Keratinocyte (primary cell): Measurements from ENCODE around the gene PIAS1. TPM values are rescaled to one million over a fixed set of nuclear protein-coding genes. Genes with fewer than 3 reads are reported as not detected.
"Not testable (repeated sequence)": the region's sequence is repeated elsewhere in the genome, so short reads cannot be mapped to it uniquely, and the experiment has no call there.

Experiments
- DNase-seq: peaks from one replicate; pipeline ENCODE4 v3.0.0-alpha.2; 2011; ENCODE audit warnings: low read depth, missing footprints, low spot score
- FAIRE-seq: peaks from 2 replicates; lab custom pipeline; 2011; peaks lifted over from hg19 to GRCh38; lab: Jason Lieb, UNC
- H2AFZ ChIP-seq: 2 replicates; pipeline ENCODE4 v1.6.0; 2012; ENCODE audit warnings: low read length, control low read depth, inconsistent platforms; ENCODE audit not compliant: control insufficient read depth
- H3K27ac ChIP-seq: 2 replicates; pipeline ENCODE4 v1.5.1; 2011; ENCODE audit warnings: low read length; ENCODE audit not compliant: control insufficient read depth, insufficient read depth
- H3K27me3 ChIP-seq: 3 replicates; pipeline ENCODE4 v1.6.0; 2011; ENCODE audit warnings: low read length; ENCODE audit not compliant: control insufficient read depth, insufficient read depth; ENCODE audit errors: extremely low read depth
- H3K36me3 ChIP-seq, 2 experiments: 2 replicates in 1 of 2; 3 replicates in 1 of 2; pipeline ENCODE4 v1.5.1; 2011; ENCODE audit warnings: low read length in 2 of 2, mild to moderate bottlenecking in 1 of 2; ENCODE audit not compliant: control insufficient read depth in 2 of 2, insufficient read depth in 2 of 2; ENCODE audit errors: extremely low read depth in 1 of 2
- H3K4me1 ChIP-seq: 3 replicates; pipeline ENCODE4 v1.5.1; 2011; ENCODE audit warnings: low read length; ENCODE audit not compliant: control insufficient read depth, insufficient read depth; ENCODE audit errors: extremely low read depth
- H3K4me2 ChIP-seq: 3 replicates; pipeline ENCODE4 v1.6.0; 2011; ENCODE audit warnings: low read depth, low read length; ENCODE audit not compliant: control insufficient read depth, insufficient read depth; ENCODE audit errors: extremely low read depth
- H3K4me3 ChIP-seq, 3 experiments: fragments of 200-600 bp in 1 of 3; sonication (generic) in 1 of 3; 2 replicates in 2 of 3; 3 replicates in 1 of 3; pipeline ENCODE4 v1.5.1; 2011 to 2016; ENCODE audit warnings: low read length in 3 of 3, mild to moderate bottlenecking in 3 of 3, control low read depth in 2 of 3, inconsistent platforms in 1 of 3, low read depth in 1 of 3, mixed read lengths in 1 of 3, mixed run types in 1 of 3, moderate library complexity in 1 of 3; ENCODE audit not compliant: control insufficient read depth in 2 of 3, insufficient read depth in 2 of 3; ENCODE audit errors: extremely low read depth in 1 of 3
- H3K79me2 ChIP-seq: 2 replicates; pipeline ENCODE4 v1.6.0; 2012; ENCODE audit warnings: low read length; ENCODE audit not compliant: control insufficient read depth, insufficient read depth
- H3K9ac ChIP-seq: 3 replicates; pipeline ENCODE4 v1.6.0; 2011; ENCODE audit warnings: low read length; ENCODE audit not compliant: control insufficient read depth, insufficient read depth; ENCODE audit errors: extremely low read depth
- H3K9me1 ChIP-seq: 3 replicates; pipeline ENCODE4 v1.6.0; 2011; ENCODE audit warnings: low read length; ENCODE audit not compliant: control insufficient read depth, insufficient read depth; ENCODE audit errors: extremely low read depth
- H3K9me3 ChIP-seq: 2 replicates; pipeline ENCODE4 v1.5.1; 2012; ENCODE audit warnings: low read depth, low read length; ENCODE audit not compliant: control insufficient read depth
- H4K20me1 ChIP-seq: 3 replicates; pipeline ENCODE4 v1.6.0; 2011; ENCODE audit warnings: low read length; ENCODE audit not compliant: control insufficient read depth, insufficient read depth; ENCODE audit errors: extremely low read depth
- EZH2 ChIP-seq: IDR thresholded peaks from one replicate; pipeline ENCODE4 v1.6.1; 2012; ENCODE audit warnings: inconsistent platforms, mild to moderate bottlenecking, low read length, moderate library complexity
- dilution Hi-C: fragments of 300-500 bp; cut with MboI; formaldehyde crosslinking; loops from one replicate; pipeline ENCODE4 v1.7.0; 2020; ENCODE audit warnings: low sequenced_read_pairs; ENCODE audit not compliant: extremely low pct_ligation_motif_present
- polyA plus RNA-seq, 5 experiments: library from polyadenylated mRNA; depleted of rRNA in 3 of 5; stranded (reverse) in 3 of 5; stranded (forward) in 1 of 5; unstranded in 1 of 5; fragments of >200 nt; gene quantifications; 1 replicate in 1 of 5; 2 replicates in 3 of 5; 3 replicates in 1 of 5; pipeline versions ENCODE4 v1.2.1 to v1.2.3, GENCODE V29; 2011 to 2012; ENCODE audit warnings: missing spikeins in 2 of 5, low read depth in 1 of 5, low replicate concordance in 1 of 5
- TF ChIP-seq, protein P1 (sequence below), 3 experiments: IDR thresholded peaks in 1 of 3; conservative IDR thresholded peaks in 1 of 3; optimal IDR thresholded peaks in 1 of 3; 2 replicates in 2 of 3; 3 replicates in 1 of 3; pipeline versions ENCODE3 to v1.5.1; 2011; ENCODE audit warnings: low read length in 3 of 3, mild to moderate bottlenecking in 3 of 3, moderate library complexity in 2 of 3, control low read depth in 1 of 3, inconsistent platforms in 1 of 3; ENCODE audit not compliant: insufficient read depth in 2 of 3; ENCODE audit errors: extremely low read depth in 1 of 3

Gene PIAS1
- polyA plus RNA-seq, 1 donor (not counting 4 experiments of a cell fraction or from before 2014, with no cell fraction given), result 58.2 TPM

- H3K9me1 ChIP-seq, result no peaks in the 10 kb centered on the region
- H3K79me2 ChIP-seq, result no peaks in the 10 kb centered on the region
- no peak overlapping the region for H3K4me3 ChIP-seq
- dilution Hi-C loops, result no loop called here
- FAIRE-seq (no peak), DNase-seq (no peak)
- H3K9me3 ChIP-seq, result no peaks in the 10 kb centered on the region
- H3K4me1 ChIP-seq, result no peaks in the 10 kb centered on the region
- peaks cover 5 to 11% of the 10 kb centered on the region in 2 experiments for H3K36me3 ChIP-seq
- H3K27me3 ChIP-seq, result no peaks in the 10 kb centered on the region
- no peak overlapping the region for H3K27ac ChIP-seq
- H2AFZ ChIP-seq, result no peak overlapping the region
- H3K9ac ChIP-seq, result no peak overlapping the region
- no peak overlapping the region for H3K4me2 ChIP-seq
- TF ChIP-seq EZH2, result no peak
- TF ChIP-seq, protein P1, sequence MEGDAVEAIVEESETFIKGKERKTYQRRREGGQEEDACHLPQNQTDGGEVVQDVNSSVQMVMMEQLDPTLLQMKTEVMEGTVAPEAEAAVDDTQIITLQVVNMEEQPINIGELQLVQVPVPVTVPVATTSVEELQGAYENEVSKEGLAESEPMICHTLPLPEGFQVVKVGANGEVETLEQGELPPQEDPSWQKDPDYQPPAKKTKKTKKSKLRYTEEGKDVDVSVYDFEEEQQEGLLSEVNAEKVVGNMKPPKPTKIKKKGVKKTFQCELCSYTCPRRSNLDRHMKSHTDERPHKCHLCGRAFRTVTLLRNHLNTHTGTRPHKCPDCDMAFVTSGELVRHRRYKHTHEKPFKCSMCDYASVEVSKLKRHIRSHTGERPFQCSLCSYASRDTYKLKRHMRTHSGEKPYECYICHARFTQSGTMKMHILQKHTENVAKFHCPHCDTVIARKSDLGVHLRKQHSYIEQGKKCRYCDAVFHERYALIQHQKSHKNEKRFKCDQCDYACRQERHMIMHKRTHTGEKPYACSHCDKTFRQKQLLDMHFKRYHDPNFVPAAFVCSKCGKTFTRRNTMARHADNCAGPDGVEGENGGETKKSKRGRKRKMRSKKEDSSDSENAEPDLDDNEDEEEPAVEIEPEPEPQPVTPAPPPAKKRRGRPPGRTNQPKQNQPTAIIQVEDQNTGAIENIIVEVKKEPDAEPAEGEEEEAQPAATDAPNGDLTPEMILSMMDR (optimal IDR thresholded peaks at IDR 0.05 in 1 of 3, IDR thresholded peaks at IDR 0.05 in 1 of 3, conservative IDR thresholded peaks at IDR 0.05 in 1 of 3; ENCODE audit: extremely low read depth in 1 of 3, insufficient read depth in 2 of 3, low read length in 3 of 3), result no peak
- no peaks in the 10 kb centered on the region for H4K20me1 ChIP-seq
Measured at GRCh38 chr15:68163191-68163590, 109.1 kb downstream of the PIAS1 start.

GRCh38 chr15:68166847-68167246 lies 112.7 kb downstream of the PIAS1 start:
- Histone ChIP-seq H3K4me3 (no peak overlapping the region), H3K9me3 (no peaks in the 10 kb centered on the region), H2AFZ (no peak overlapping the region), H3K36me3 (peaks cover 5 to 11% of the 10 kb centered on the region in 2 experiments), H3K9me1 (no peaks in the 10 kb centered on the region), H3K4me2 (no peak overlapping the region), H3K9ac (no peak overlapping the region), H3K79me2 (no peaks in the 10 kb centered on the region), H3K27me3 (no peaks in the 10 kb centered on the region), H4K20me1 (no peaks in the 10 kb centered on the region), H3K4me1 (no peaks in the 10 kb centered on the region), H3K27ac (no peak overlapping the region)
- DNase-seq (no peak), FAIRE-seq (no peak)
- dilution Hi-C loops, result no loop called here
- TF ChIP-seq EZH2, result no peak
- TF ChIP-seq, protein P1 (optimal IDR thresholded peaks at IDR 0.05 in 1 of 3, IDR thresholded peaks at IDR 0.05 in 1 of 3, conservative IDR thresholded peaks at IDR 0.05 in 1 of 3; ENCODE audit: extremely low read depth in 1 of 3, insufficient read depth in 2 of 3, low read length in 3 of 3), result no peak

- H3K4me1 ChIP-seq, H2AFZ ChIP-seq, DNase-seq, H3K9me3 ChIP-seq, H4K20me1 ChIP-seq, H3K4me3 ChIP-seq, FAIRE-seq, dilution Hi-C loops, H3K9me1 ChIP-seq, H3K4me2 ChIP-seq, H3K27ac ChIP-seq, H3K9ac ChIP-seq, H3K27me3 ChIP-seq, H3K79me2 ChIP-seq: not testable (repeated sequence)
- H3K36me3 ChIP-seq, result peaks cover 15 to 17% of the 10 kb centered on the region in 2 experiments
Measured at GRCh38 chr15:68172037-68172436, 117.9 kb downstream of the PIAS1 start.
